ENCODE measurements around the gene TEX35. TPM values are rescaled to one million over a fixed set of nuclear protein-coding genes. Genes with fewer than 3 reads are reported as not detected.

The TEX35 gene
- total and polyA plus RNA-seq, 12 donors = 0.03 to 0.56 (median 0.09) TPM; not detected in 9

GRCh38 chr1:178537382-178538090, 24.6 kb downstream of the TEX35 start:
- H3K36me3 ChIP-seq = no peaks in the 10 kb centered on the region
- no peaks in the 10 kb centered on the region for H3K27me3 ChIP-seq
- no peak overlapping the region for H3K4me3 ChIP-seq
- no peaks in the 10 kb centered on the region for H3K9me3 ChIP-seq
- WGBS, 2 donors = 65 to 68% methylated on average over 20 of the region's 20 CpGs
- intact Hi-C loops (cut with DNase I) = loop anchor here in 1 of 10 donors (10.0 kb wide), 1 partner anchor 467 kb away; no protein-coding TSS in a partner anchor
- peak in 1 of 8 donors; percentile 1 for ATAC-seq
- H3K4me1 ChIP-seq = peaks cover 0 to 35% (median 27%) of the 10 kb centered on the region in 9 donors
- TF ChIP-seq CTCF (IDR thresholded peaks at IDR 0.05) = no peak
- peak overlapping the region in 9 of 10 donors; percentile 5 to 82 (median 67) for H3K27ac ChIP-seq
- DNase-seq = no peak

- H3K9me3 ChIP-seq = no peaks in the 10 kb centered on the region
- DNase-seq (no peak), ATAC-seq (no peak)
- TF ChIP-seq CTCF (IDR thresholded peaks at IDR 0.05) = no peak
- H3K27me3 ChIP-seq = no peaks in the 10 kb centered on the region
- peak overlapping the region in 3 of 10 donors; percentile 3 to 37 (median 8) for H3K27ac ChIP-seq
- WGBS, 2 donors = 67 to 72% methylated on average over 9 of the region's 9 CpGs
- no peak overlapping the region for H3K4me3 ChIP-seq
- intact Hi-C loops (cut with DNase I) = loop anchor here in 1 of 10 donors (10.0 kb wide), 1 partner anchor 466 kb away; no protein-coding TSS in a partner anchor
- peaks cover 0 to 39% (median 27%) of the 10 kb centered on the region in 9 donors for H3K4me1 ChIP-seq
- no peaks in the 10 kb centered on the region for H3K36me3 ChIP-seq
Measured at GRCh38 chr1:178538192-178538916, 25.4 kb downstream of the TEX35 start.

GRCh38 chr1:178539291-178539690, 26.4 kb downstream of the TEX35 start:
- Histone ChIP-seq H3K4me1 (peaks cover 0 to 49% (median 27%) of the 10 kb centered on the region in 9 donors), H3K27me3 (no peaks in the 10 kb centered on the region), H3K36me3 (no peaks in the 10 kb centered on the region), H3K27ac (peak overlapping the region in 3 of 10 donors; percentile 3 to 37 (median 8)), H3K4me3 (no peak overlapping the region), H3K9me3 (no peaks in the 10 kb centered on the region)
- intact Hi-C loops (cut with DNase I) = loop anchor here in 1 of 10 donors (10.0 kb wide), 1 partner anchor 466 kb away; no protein-coding TSS in a partner anchor
- TF ChIP-seq CTCF (IDR thresholded peaks at IDR 0.05) = no peak
- DNase-seq (no peak), ATAC-seq (no peak)
- WGBS, 2 donors = 61 to 69% methylated on average over 7 of the region's 7 CpGs

- no peaks in the 10 kb centered on the region for H3K9me3 ChIP-seq
- peaks cover 0 to 51% (median 27%) of the 10 kb centered on the region in 9 donors for H3K4me1 ChIP-seq
- no peak overlapping the region for H3K27ac ChIP-seq
- intact Hi-C loops (cut with DNase I) = loop anchor here in 7 of 10 donors (5.0 kb wide), 3 partner anchors 212 to 827 kb away; partner anchors contain the start of gene AXDND1 (in 1 of the 7)
- no peaks in the 10 kb centered on the region for H3K27me3 ChIP-seq
- DNase-seq (no peak), ATAC-seq (no peak)
- 82 to 84% methylated on average over 6 of the region's 6 CpGs for WGBS, 2 donors
- H3K36me3 ChIP-seq = no peaks in the 10 kb centered on the region
- TF ChIP-seq CTCF (IDR thresholded peaks at IDR 0.05) = no peak
- H3K4me3 ChIP-seq = no peak overlapping the region
Measured at GRCh38 chr1:178540204-178540603, 27.3 kb downstream of the TEX35 start.

All from heart right ventricle (tissue), 16 donors.